HEK293T (cell line): ENCODE data around the gene ZNF398.
A peak's percentile ranks its signal among the peaks of the same experiment; 100 is the strongest.

Source experiments
- BHLHE40 ChIP-seq: fragments of 450-650 bp; IDR thresholded peaks from 2 replicates; pipeline ENCODE4 v1.6.1; 2016; ENCODE audit warnings: mild to moderate bottlenecking, moderate library complexity, borderline replicate concordance
- LEF1 ChIP-seq: fragments of 450-650 bp; IDR thresholded peaks from 2 replicates; pipeline ENCODE4 v1.6.1; 2017; ENCODE audit warnings: mild to moderate bottlenecking, borderline replicate concordance
- SUZ12 ChIP-seq: fragments of 450-650 bp; IDR thresholded peaks from 2 replicates; pipeline ENCODE4 v1.6.1; 2016; ENCODE audit warnings: mild to moderate bottlenecking
- ZNF384 ChIP-seq: fragments of 450-650 bp; IDR thresholded peaks from 2 replicates; pipeline ENCODE4 v1.6.1; 2016

- TF ChIP-seq LEF1, result no peak; the same call in 1 of the 2 replicates
- TF ChIP-seq SUZ12, result no peak
- TF ChIP-seq BHLHE40, result no peak
- peak; percentile 7; the same call in 1 of the 2 replicates for TF ChIP-seq ZNF384
Measured at GRCh38 chr7:149125863-149126661, 21.2 kb upstream of the ZNF398 start, which contains the start of gene ZNF425.
